ENCODE measurements around the gene ULK4. TPM values are rescaled to one million over a fixed set of nuclear protein-coding genes. Genes with fewer than 3 reads are reported as not detected.

ULK4 gene
- total and polyA plus RNA-seq, 2 of the 8 experiments (the other 6 are each of a cell fraction or from before 2014, with no cell fraction given): 3.0 to 10.8 TPM

GRCh38 chr3:41297750-41298149, 664.2 kb downstream of the ULK4 start (continued):
- TF ChIP-seq SUZ12 (IDR thresholded peaks at IDR 0.05; ENCODE audit: low read length): no peak

Data from H1 (cell line).